Neural cell (in vitro differentiated cells): Measurements from ENCODE around the gene ANKMY1. TPM values are rescaled to one million over a fixed set of nuclear protein-coding genes. Genes with fewer than 3 reads are reported as not detected.

Source experiments
- H2AFZ ChIP-seq: fragments of 200-600, 300-800 bp; sonication (generic), shearing (Covaris generic); 2 replicates; pipeline ENCODE4 v1.6.0; 2014; ENCODE audit warnings: low read depth, mild to moderate bottlenecking, antibody characterized with exemption, low read length, moderate library complexity
- H3F3A ChIP-seq: fragments of 200-600 bp; shearing (Covaris generic); 2 replicates; pipeline ENCODE4 v1.6.1; 2016; ENCODE audit warnings: mild to moderate bottlenecking, moderate library complexity, mixed read lengths, antibody characterized with exemption, low read length; ENCODE audit not compliant: insufficient read depth, poor library complexity, severe bottlenecking
- H3K27ac ChIP-seq: fragments of 200-600, 300-800 bp; sonication (generic), shearing (Covaris generic); 2 replicates; pipeline ENCODE4 v1.5.1; 2014; ENCODE audit warnings: mild to moderate bottlenecking, low read length, moderate library complexity
- H3K27me3 ChIP-seq: fragments of 300-800, 200-600 bp; sonication (generic), shearing (Covaris generic); 2 replicates; pipeline ENCODE4 v1.6.0; 2014; ENCODE audit warnings: mild to moderate bottlenecking, low read depth, low read length, moderate library complexity; ENCODE audit not compliant: insufficient read depth
- H3K36me3 ChIP-seq: fragments of 300-800, 200-600 bp; sonication (generic), shearing (Covaris generic); 2 replicates; pipeline ENCODE4 v1.5.1; 2014; ENCODE audit warnings: mild to moderate bottlenecking, antibody characterized with exemption, low read length, moderate library complexity; ENCODE audit not compliant: insufficient read depth
- H3K4me2 ChIP-seq: fragments of 300-800, 200-600 bp; sonication (generic), shearing (Covaris generic); 2 replicates; pipeline ENCODE4 v1.6.0; 2014; ENCODE audit warnings: mild to moderate bottlenecking, low read length
- H3K4me3 ChIP-seq: fragments of 300-800, 200-600 bp; sonication (generic), shearing (Covaris generic); 2 replicates; pipeline ENCODE4 v1.5.1; 2014; ENCODE audit warnings: mild to moderate bottlenecking, low read length, moderate library complexity
- H3K79me2 ChIP-seq: fragments of 200-600 bp; shearing (Covaris generic); replicated peaks from 2 replicates; pipeline ENCODE4 v1.6.0; 2014; ENCODE audit warnings: mild to moderate bottlenecking, low read length, moderate library complexity; ENCODE audit not compliant: insufficient read depth
- H3K9ac ChIP-seq: fragments of 300-800, 200-600 bp; sonication (generic), shearing (Covaris generic); 2 replicates; pipeline ENCODE4 v1.6.1; 2016; ENCODE audit warnings: mild to moderate bottlenecking, low read length, mixed read lengths
- H3K9me2 ChIP-seq: fragments of 200-600 bp; shearing (Covaris generic); 2 replicates; pipeline ENCODE4 v1.6.1; 2016; ENCODE audit warnings: mild to moderate bottlenecking, low read length, mixed read lengths; ENCODE audit not compliant: insufficient read depth
- H3K9me3 ChIP-seq: fragments of 200-600, 300-800 bp; sonication (generic), shearing (Covaris generic); 2 replicates; pipeline ENCODE4 v1.6.1; 2016; ENCODE audit warnings: mild to moderate bottlenecking, mixed run types, low read length, moderate library complexity, mixed read lengths
- H4K20me1 ChIP-seq: fragments of 200-600 bp; shearing (Covaris generic); 2 replicates; pipeline ENCODE4 v1.6.1; 2016; ENCODE audit warnings: mild to moderate bottlenecking, mixed run types; ENCODE audit not compliant: insufficient read depth
- CTCF ChIP-seq: fragments of 450-650 bp; IDR thresholded peaks from 2 replicates; pipeline ENCODE4 v1.5.1; 2014; ENCODE audit warnings: antibody characterized with exemption, mild to moderate bottlenecking, moderate library complexity; ENCODE audit not compliant: poor library complexity, severe bottlenecking
- EP300 ChIP-seq: fragments of 450-650 bp; conservative IDR thresholded peaks from 2 replicates; pipeline ENCODE4 v1.6.1; 2014; ENCODE audit warnings: antibody characterized with exemption, mild to moderate bottlenecking, moderate library complexity; ENCODE audit not compliant: poor library complexity, severe bottlenecking
- EZH2 ChIP-seq: fragments of 200-600, 300-800 bp; shearing (Covaris generic), sonication (generic); IDR thresholded peaks from 2 replicates; pipeline ENCODE4 v1.6.1; 2014; ENCODE audit warnings: antibody characterized with exemption, low read length, borderline replicate concordance, mild to moderate bottlenecking; ENCODE audit not compliant: insufficient read depth, poor library complexity, severe bottlenecking
- MXI1 ChIP-seq: fragments of 450-650 bp; conservative IDR thresholded peaks from 2 replicates; pipeline ENCODE4 v1.6.1; 2014; ENCODE audit warnings: antibody characterized with exemption, mild to moderate bottlenecking; ENCODE audit not compliant: poor library complexity, severe bottlenecking
- POLR2AphosphoS5 ChIP-seq: IDR thresholded peaks from 2 replicates; pipeline ENCODE4 v1.6.1; 2012
- RAD21 ChIP-seq: fragments of 450-650 bp; conservative IDR thresholded peaks from 2 replicates; pipeline ENCODE4 v1.6.1; 2014; ENCODE audit warnings: antibody characterized with exemption, mild to moderate bottlenecking, moderate library complexity
- REST ChIP-seq: IDR thresholded peaks from 2 replicates; pipeline ENCODE4 v1.6.1; 2012; ENCODE audit warnings: borderline replicate concordance
- SMC3 ChIP-seq: fragments of 450-650 bp; conservative IDR thresholded peaks from 2 replicates; pipeline ENCODE4 v1.6.1; 2014; ENCODE audit warnings: antibody characterized with exemption, mild to moderate bottlenecking, moderate library complexity; ENCODE audit not compliant: poor library complexity
- TAF1 ChIP-seq: IDR thresholded peaks from 2 replicates; pipeline ENCODE4 v1.6.1; 2012; ENCODE audit warnings: low read depth
- polyA plus RNA-seq: library from polyadenylated mRNA; depleted of rRNA; stranded (reverse); fragments of >200 nt; gene quantifications from 2 replicates; pipeline ENCODE4 v1.2.3, GENCODE V29; 2014

The ANKMY1 gene
- polyA plus RNA-seq, 1 donor from 2014 or later, result 6.6 TPM

- no peaks in the 10 kb centered on the region for H4K20me1 ChIP-seq
- no peak overlapping the region for H3K27ac ChIP-seq
- no peak overlapping the region for H3K4me3 ChIP-seq
- H3K36me3 ChIP-seq, result no peaks in the 10 kb centered on the region
- no peaks in the 10 kb centered on the region for H3K9me2 ChIP-seq
- no peaks in the 10 kb centered on the region for H3K27me3 ChIP-seq
- H3K9me3 ChIP-seq, result no peaks in the 10 kb centered on the region
- no peak overlapping the region for H3K4me2 ChIP-seq
- no peak overlapping the region for H2AFZ ChIP-seq
- TF ChIP-seq CTCF, result no peak
- no peak for TF ChIP-seq MXI1
- TF ChIP-seq POLR2AphosphoS5, result no peak
- no peak for TF ChIP-seq REST
- TF ChIP-seq RAD21, result no peak
- no peak for TF ChIP-seq EP300
- no peak for TF ChIP-seq TAF1
- no peak for TF ChIP-seq EZH2
- no peak for TF ChIP-seq SMC3
- no peak overlapping the region for H3K9ac ChIP-seq
- H3F3A ChIP-seq, result no peaks in the 10 kb centered on the region
- no peaks in the 10 kb centered on the region for H3K79me2 ChIP-seq
These were observed 57.0 kb downstream of the ANKMY1 start for GRCh38 chr2:240500561-240501423.

DNA sequence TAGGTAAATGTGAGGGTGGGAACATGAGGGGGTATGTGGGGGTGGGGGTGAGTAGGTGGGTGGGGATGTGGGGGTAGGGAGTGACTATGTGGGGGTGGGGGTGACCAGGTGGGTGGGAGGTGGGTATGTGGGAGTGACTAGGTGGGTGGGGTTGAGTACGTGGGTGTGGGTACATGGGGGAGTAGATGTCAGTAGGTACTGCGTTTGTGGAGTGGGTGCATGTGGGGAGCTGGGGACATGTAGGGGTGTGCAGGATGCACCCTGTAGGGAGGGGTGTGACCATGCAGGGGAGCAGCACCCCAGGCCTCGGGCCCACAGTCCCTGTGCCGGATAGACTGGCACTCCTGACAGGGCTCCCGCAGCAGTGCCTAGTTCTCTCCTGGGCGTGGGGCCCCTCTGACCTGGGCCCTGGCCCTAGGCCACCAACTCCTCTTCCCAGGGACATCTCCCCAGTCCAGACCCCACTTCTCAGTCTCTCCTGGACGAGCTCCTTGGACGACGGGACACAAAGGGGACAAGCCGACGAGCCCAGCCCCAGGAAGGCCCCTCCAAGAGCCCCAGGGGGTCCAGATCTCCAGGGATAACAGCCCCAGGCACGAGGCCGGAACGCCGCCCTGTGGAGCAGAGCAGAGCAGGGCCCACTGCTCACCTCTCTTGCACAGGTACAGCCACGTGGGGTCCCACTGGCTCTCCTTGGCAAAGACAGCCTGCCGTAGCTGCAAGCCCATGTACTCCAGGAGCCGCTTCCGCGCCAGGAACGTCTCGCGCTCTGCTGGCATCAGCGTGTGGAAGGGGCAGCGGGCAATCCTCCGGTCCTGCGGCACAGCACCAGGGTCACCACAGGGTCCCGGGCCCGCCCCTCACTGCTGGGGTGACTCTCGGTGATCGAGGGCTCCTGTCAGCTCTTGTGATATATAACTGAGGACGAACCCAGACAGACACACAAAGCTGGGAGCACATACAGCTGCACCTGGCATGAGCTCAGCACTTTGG, 58.2 kb downstream of the ANKMY1 start:
- TF ChIP-seq RAD21, result no peak
- no peak for TF ChIP-seq CTCF
- TF ChIP-seq EZH2, result no peak
- no peak for TF ChIP-seq EP300
- TF ChIP-seq MXI1, result no peak
- TF ChIP-seq REST, result no peak
- no peaks in the 10 kb centered on the region for H3K36me3 ChIP-seq
- H3K9ac ChIP-seq, result no peak overlapping the region
- H3F3A ChIP-seq, result no peaks in the 10 kb centered on the region
- H3K27me3 ChIP-seq, result no peaks in the 10 kb centered on the region
- H3K4me2 ChIP-seq, result no peak overlapping the region
- no peaks in the 10 kb centered on the region for H3K79me2 ChIP-seq
- no peaks in the 10 kb centered on the region for H3K9me3 ChIP-seq
- no peak overlapping the region for H3K4me3 ChIP-seq
- no peak overlapping the region for H2AFZ ChIP-seq
- H3K9me2 ChIP-seq, result no peaks in the 10 kb centered on the region
- H4K20me1 ChIP-seq, result no peaks in the 10 kb centered on the region
- H3K27ac ChIP-seq, result no peak overlapping the region
